Uterine smooth muscle cell (primary cell): Measurements from ENCODE around the gene VCAN. TPM values are rescaled to one million over a fixed set of nuclear protein-coding genes. Genes with fewer than 3 reads are reported as not detected.

ENCODE experiments used
- total RNA-seq: library from RNA; depleted of rRNA; stranded (reverse); fragments of >200 nt; gene quantifications from 2 replicates; pipeline ENCODE4 v1.2.3, GENCODE V29; 2014

VCAN gene
- total RNA-seq = 151 and 513 TPM in 2 replicates

DNA sequence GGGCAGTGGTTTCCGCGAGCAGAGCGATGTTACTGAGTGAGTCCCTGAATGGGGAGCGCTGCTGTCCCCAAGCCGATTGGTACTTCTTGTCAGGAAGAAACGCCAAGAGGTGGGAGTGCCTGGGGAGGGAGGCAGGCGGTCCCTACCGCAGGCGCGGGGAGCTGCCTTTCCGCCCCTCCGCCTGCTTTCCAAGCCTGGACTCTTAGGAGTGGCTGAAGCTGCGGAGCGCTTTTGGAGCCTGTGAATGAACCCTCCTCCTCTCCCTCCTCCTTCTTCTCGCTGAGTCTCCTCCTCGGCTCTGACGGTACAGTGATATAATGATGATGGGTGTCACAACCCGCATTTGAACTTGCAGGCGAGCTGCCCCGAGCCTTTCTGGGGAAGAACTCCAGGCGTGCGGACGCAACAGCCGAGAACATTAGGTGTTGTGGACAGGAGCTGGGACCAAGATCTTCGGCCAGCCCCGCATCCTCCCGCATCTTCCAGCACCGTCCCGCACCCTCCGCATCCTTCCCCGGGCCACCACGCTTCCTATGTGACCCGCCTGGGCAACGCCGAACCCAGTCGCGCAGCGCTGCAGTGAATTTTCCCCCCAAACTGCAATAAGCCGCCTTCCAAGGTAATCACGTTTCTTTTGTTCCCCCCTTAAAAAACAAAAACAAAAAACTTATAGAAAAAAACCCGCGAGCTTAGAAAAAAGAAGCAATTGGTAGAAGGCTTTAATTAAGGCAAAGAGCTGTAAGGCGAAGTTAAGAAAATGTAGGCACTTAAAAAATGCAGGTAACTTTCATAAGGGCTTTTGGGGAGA, at the start of gene VCAN:
VCAN (plus strand) TSS at position 340 of the 808 bp plus-strand sequence. CDS start 11,775 bp downstream, outside the sequence.

Other genes with a start within 250 kb of the VCAN start
- 0.11 and 0.37 TPM in 2 replicates for gene HAPLN1, start 249.1 kb downstream of the VCAN start, total RNA-seq